C4-2B (cell line): Measurements from ENCODE around the gene NPAT.

Experiments used
- CTCF ChIP-seq: fragments of 450-650 bp; conservative IDR thresholded peaks from 2 replicates; pipeline ENCODE4 v1.5.1; 2017; ENCODE audit warnings: mild to moderate bottlenecking
- ZFX ChIP-seq: fragments of 450-650 bp; IDR thresholded peaks from 2 replicates; pipeline ENCODE4 v1.6.1; 2017

DNA sequence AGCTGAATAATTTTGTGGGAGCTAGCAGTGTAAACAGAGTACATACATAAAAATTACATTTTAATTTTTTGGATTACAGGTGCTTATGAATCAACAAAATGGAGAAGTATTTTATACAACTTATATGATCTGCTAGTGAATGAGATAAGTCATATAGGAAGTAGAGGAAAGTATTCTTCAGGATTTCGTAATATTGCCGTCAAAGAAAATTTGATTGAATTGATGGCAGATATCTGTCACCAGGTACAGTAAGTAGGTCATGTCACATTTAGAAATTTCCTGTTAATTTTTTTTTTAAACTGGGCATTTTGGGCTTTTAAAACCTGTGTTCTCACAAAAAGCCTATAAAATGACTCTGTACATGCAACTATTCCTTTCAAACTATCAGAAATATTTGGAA, 24.4 kb upstream of the NPAT start:
- TF ChIP-seq CTCF: no peak
- no peak for TF ChIP-seq ZFX
